Measurements from ENCODE around the gene SCN5A.

SCN5A gene

DNA sequence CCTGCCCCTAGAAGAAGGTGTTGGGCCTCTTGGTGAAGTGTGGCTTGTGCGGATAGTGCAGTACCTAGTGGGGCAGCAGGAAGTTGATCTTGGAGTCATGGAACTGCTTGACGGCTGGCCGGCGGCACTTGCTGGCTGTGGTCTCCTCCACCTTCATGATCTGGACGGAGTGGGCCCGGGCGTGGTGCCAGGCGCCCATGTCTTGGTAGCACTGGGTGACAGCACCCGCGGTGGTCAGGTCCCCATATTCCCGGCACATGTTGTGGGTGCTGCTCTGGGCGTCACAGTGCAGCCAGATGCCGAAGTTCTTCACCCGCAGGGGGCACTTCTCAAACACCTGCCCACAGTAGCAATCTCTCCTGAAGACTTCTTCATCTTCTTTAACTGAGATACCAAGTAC, 122.7 kb downstream of the SCN5A start:
- H3K4me3 ChIP-seq (replicated peaks; ENCODE audit: low read depth, low read length): no peak overlapping the region
- no peak for DNase-seq (ENCODE audit: low read depth)
- TF ChIP-seq, protein P1, sequence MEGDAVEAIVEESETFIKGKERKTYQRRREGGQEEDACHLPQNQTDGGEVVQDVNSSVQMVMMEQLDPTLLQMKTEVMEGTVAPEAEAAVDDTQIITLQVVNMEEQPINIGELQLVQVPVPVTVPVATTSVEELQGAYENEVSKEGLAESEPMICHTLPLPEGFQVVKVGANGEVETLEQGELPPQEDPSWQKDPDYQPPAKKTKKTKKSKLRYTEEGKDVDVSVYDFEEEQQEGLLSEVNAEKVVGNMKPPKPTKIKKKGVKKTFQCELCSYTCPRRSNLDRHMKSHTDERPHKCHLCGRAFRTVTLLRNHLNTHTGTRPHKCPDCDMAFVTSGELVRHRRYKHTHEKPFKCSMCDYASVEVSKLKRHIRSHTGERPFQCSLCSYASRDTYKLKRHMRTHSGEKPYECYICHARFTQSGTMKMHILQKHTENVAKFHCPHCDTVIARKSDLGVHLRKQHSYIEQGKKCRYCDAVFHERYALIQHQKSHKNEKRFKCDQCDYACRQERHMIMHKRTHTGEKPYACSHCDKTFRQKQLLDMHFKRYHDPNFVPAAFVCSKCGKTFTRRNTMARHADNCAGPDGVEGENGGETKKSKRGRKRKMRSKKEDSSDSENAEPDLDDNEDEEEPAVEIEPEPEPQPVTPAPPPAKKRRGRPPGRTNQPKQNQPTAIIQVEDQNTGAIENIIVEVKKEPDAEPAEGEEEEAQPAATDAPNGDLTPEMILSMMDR (IDR thresholded peaks at IDR 0.05; ENCODE audit: low read length, missing control alignments): no peak

- TF ChIP-seq, protein P1 (IDR thresholded peaks at IDR 0.05; ENCODE audit: low read length, missing control alignments): no peak
- no peak overlapping the region for H3K4me3 ChIP-seq (replicated peaks; ENCODE audit: low read depth, low read length)
- no peak for DNase-seq (ENCODE audit: low read depth)
These were observed 125.2 kb downstream of the SCN5A start for GRCh38 chr3:38524141-38524739.

GRCh38 chr3:38522002-38522401, 127.5 kb downstream of the SCN5A start:
- TF ChIP-seq, protein P1 (IDR thresholded peaks at IDR 0.05; ENCODE audit: low read length, missing control alignments): no peak
- no peak overlapping the region for H3K4me3 ChIP-seq (replicated peaks; ENCODE audit: low read depth, low read length)
- no peak for DNase-seq (ENCODE audit: low read depth)

DNA sequence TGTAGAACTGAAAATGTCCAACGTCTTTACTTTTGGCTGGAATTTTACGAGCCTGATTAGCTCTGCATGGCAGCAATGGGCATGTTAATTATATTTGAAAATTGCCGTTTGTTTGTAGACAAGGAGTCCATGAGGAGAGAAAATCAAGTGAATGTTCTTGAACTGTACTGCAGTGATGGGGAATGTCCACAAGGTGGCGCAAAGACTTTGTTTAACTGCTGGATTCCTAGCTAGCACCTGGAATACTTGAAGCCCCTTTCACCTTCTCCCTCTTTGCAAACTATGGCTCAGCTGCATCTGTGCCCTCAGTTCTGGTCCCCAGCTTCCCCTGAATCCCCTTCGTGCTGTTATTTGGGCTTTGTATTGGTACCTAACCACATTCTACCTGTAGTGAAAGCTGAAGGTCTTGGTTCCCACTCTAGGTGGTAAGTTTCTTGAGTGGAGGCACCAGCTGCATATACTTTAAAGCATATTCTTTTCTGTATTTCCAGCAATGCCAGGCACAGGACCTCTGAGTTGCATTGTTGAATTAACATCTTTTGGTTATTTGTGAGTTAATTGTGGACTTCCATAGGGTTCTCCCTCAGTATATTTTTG, 128.0 kb downstream of the SCN5A start:
- TF ChIP-seq, protein P1 (IDR thresholded peaks at IDR 0.05; ENCODE audit: low read length, missing control alignments): peak; percentile 96
- peak; percentile 85 for DNase-seq (ENCODE audit: low read depth)

DNA sequence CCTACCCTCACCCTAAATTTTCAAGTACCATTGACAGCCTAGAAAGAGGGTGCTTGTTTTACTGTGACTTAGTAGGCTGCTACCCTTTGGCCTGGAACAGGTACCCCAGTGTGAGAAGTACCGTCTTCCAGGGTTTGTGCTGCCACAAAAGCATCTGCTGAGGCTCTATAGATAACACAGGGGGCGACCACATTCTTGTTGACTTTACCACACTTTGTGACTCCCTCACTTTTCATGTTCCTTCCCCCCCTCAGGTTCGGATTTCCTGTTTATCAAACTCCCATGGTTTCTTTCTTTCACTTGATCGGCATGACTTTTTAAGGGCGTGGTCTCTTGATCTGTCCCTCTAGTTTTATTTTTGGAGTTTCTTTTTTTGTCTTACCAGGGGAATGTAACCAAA, 129.8 kb downstream of the SCN5A start:
- no peak overlapping the region for H3K4me3 ChIP-seq (replicated peaks; ENCODE audit: low read depth, low read length)
- DNase-seq (ENCODE audit: low read depth): no peak
- TF ChIP-seq, protein P1 (IDR thresholded peaks at IDR 0.05; ENCODE audit: low read length, missing control alignments): no peak

More for the DNA sequence above, 128.0 kb downstream of the SCN5A start:
- no peak overlapping the region for H3K4me3 ChIP-seq (replicated peaks; ENCODE audit: low read depth, low read length)

- H3K4me3 ChIP-seq (replicated peaks; ENCODE audit: low read depth, low read length): no peak overlapping the region
- TF ChIP-seq, protein P1 (IDR thresholded peaks at IDR 0.05; ENCODE audit: low read length, missing control alignments): no peak
- DNase-seq (ENCODE audit: low read depth): no peak
These were observed 130.5 kb downstream of the SCN5A start for GRCh38 chr3:38519000-38519399.

GRCh38 chr3:38516669-38517068, 132.8 kb downstream of the SCN5A start:
- DNase-seq (ENCODE audit: low read depth): peak; percentile 49
- TF ChIP-seq, protein P1 (IDR thresholded peaks at IDR 0.05; ENCODE audit: low read length, missing control alignments): no peak
- no peak overlapping the region for H3K4me3 ChIP-seq (replicated peaks; ENCODE audit: low read depth, low read length)

All from fibroblast of pulmonary artery (primary cell).